Endometrium (tissue), 2 donors: Measurements from ENCODE around the gene DACT2.
"Not testable (repeated sequence)": the region's sequence is repeated elsewhere in the genome, so short reads cannot be mapped to it uniquely, and the experiment has no call there.

Experiments
- FAIRE-seq: peaks from 2 replicates; lab custom pipeline; 2012; peaks lifted over from hg19 to GRCh38; lab: Jason Lieb, UNC
- donor health status: control.
- donor health status: control.

Gene DACT2

DNA sequence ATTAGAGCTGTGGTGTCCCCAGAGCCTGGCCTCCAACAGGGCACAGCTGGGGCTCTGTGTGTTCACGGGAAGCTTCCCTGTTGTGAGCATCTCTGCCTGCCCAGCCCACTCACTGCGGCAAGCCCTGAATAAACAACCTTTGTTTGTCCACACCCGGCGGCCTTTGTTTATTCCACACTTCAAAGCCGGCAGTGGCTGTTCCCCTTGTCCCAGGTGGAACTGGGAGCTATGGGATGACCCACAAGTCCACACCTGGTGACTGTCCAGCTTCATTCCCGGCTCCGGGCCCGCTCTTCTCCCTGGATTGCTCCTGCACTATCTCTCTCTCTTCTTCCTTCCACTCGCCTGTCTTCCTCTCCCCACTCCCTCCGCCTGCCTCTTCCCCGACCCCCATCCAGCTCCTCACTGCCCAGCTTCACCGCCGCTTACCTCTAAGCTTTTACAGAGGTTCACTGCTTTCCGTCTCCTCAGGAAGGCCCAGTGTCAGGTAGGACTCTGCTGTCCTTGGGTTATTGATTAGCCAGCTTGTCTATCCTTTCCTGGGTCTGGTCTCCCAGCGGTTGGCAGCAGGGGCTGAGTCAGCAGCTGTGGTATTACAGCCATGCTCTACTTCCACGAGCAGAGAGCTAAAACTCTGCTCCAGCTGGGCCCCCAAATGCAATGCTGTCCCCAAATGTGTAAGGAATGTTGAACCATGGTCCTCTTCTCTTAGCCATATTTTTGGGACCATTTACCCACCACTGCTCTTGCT, 17.8 kb downstream of the DACT2 start:
- FAIRE-seq: no peak

DNA sequence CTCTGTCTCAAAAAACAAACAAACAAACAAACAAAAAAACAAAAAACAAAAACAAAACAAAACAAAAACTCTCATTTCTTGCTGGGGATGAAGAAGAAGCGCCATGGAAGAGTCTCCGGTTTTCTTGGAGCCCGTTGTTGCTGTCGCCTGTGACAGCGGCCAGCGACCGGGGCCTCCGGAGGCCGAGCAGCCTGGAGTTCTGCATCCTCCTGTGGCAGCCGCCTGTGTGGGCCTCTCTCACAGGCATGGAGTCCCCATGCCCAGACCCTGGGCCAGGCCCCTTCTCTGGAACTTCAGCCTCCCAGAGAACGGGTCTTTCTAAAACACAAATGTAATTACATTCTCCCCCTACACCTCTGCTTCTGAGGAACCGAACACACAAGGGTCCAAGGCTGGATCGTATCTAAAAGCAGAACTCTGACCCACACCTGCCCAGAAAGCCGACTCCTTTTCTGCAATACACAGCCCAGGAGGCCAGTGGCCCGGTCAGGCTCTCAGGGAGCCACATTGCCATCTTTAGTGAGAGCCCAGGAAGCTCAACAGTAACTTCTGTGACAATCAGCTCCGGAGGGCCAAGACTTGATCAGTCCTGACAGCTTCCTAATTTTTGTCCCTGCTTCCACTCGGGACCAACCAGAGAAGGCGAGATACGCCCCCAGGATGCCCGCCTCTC, 18.5 kb downstream of the DACT2 start:
- no peak for FAIRE-seq

DNA sequence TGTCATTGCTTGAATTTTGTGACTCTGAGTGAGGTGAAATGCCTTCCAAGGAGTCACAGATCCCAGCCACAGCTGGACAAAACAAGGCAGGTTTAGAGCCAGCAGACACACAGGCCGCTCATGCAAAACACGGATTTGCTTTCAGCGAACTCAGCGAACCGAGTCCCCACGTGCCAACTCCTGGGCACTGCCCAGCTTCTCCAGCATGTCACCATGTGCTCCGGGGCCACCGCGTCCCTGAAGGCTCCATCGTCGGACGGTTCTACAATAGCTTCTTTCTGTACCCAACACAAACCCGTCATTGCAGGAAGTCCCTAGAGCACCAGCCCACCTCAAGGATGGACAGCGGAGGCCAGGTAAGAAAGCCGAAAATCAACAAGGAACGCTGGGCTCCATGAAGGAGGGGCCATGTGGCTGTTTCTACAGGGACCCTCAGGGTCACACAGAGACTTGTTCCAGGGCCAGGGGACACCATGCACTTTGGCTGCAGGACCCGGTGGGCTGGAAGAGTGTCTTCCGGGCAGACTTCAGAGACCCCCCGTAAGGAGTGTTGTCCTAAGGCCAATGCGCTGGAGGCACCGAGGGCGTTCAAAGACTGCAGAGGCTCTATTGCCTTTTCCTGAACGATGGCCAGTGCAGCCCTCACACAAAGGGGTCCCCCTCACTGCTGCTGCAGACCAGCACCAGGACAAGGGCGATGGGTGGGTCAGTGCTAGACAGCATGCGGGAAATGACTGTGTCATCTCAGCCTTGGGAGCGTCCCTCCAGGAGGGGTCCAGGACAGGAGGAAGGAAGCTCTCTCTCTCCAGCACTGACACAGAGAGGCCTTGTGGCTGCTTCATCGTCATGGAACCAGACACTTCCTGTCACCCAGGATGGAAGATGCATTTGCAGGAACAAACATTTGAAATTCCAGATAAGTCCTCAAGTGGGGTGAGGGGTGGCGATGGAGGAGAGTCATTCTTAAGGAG, 19.8 kb downstream of the DACT2 start:
- FAIRE-seq: no peak

DNA sequence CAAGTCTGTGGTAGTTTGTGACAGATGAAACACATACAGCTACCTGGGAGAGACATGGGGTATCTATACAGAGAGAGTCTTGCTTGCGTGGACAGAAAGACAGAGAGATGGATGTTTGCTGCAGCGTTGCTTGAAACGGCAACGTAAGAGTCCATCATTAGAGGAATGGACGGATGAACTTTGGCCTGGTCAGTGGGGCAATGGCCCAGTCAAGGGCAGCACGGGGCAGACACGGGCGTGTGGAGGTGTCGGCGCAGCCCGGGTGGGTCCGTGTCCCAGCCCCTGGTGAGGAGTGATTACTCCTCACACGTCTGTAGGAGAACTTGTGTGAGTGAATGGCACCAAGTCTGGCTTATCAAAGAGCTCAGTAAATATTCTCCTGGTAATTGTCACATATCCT, 21.9 kb downstream of the DACT2 start:
- FAIRE-seq: no peak

DNA sequence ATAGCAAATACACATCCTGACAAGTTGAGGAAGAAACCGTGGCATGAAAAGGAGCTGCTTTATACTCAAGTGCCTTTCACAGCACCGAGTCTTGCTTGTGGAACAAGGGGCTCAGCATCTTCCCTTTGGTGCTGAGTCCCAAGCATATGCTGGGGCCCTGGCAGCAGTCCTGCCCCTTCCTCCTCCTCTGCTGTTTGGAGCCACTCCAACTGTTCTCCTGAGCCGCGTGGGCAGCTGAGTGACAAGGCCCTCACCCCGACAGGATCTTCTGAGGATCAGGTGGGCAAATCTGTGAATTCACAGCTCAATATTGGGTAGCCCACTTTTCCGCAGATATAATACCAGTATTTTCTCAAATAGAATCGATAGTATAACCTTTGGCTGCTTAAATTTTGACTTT, 24.7 kb downstream of the DACT2 start:
- FAIRE-seq: no peak

DNA sequence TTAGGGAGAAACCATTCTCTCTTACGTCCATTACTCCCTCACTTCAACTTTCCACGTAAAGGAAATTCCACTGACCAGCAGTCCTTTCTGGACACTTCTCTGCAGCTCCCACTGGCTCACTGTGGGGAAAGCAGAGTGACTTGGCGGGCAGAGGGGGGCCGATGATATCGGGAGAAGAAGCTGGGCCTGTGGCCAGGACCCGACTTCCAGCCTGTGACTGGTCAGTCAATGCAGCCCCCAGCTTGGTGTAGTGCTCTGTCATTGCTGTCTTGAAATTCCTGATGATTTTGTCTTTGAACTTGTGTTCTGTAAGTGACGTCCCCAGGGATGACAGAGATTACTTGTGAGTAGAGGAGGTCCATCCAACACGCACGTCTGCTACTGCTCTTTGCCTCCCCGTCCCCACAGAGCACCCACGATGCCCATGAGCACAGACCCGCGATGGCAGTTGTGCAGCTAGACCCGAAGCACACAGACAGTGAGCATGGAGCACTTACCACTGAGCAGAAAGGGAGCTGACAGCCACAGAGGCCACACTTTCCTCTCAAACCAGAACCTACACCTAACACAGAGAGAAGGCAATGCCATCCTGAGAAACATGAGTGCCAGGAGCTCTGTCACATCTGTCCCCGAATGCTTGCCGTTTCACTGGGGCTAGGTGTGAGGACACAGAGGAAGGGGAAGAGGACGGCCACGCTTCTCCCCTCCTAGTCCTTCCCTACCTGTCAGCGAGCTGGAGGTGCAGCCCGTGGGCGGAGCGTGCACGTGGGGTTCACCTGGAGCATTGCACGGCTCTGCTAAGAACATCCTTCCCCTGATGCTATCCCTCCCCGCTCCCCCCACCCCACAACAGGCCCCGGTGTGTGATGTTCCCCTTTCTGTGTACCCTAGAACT, 25.7 kb downstream of the DACT2 start:
- no peak for FAIRE-seq

DNA sequence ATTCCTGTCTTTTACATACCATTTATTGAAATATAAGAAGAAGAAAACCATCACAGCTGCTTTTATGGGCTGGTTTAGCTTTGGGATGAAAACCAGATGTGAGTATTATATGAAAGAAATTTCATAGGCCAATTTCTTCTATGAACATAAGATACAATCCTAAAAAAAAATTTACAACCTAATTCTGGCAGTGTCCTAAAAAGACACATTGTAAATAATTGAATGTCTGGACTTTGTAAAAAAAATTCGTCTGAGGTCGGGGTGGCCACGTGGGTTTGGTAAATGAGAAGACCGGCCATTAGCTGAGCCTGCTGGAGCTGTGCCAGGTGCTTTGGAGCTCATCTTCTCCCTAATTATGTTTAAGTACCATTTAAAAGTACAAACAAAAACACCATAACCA, 26.8 kb downstream of the DACT2 start:
- peak; percentile 96 for FAIRE-seq

DNA sequence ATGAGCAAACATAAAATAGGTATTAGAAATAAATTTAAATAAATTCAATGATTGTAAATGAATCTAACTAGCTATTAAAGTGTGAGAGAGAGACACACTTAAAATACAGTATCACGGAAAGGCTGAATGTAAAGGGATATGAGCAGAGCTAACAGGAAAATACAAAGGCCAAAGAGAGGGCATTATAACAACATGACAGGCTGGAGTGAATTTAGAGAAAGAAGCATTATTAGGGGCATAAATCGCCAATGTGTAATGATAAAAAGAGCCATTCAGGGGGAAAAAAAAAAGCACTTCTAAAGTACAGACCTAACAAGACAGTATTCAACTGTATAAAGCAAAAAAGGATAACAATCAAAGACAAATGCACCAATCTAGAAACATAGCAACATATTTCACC, 28.1 kb downstream of the DACT2 start:
- no peak for FAIRE-seq

DNA sequence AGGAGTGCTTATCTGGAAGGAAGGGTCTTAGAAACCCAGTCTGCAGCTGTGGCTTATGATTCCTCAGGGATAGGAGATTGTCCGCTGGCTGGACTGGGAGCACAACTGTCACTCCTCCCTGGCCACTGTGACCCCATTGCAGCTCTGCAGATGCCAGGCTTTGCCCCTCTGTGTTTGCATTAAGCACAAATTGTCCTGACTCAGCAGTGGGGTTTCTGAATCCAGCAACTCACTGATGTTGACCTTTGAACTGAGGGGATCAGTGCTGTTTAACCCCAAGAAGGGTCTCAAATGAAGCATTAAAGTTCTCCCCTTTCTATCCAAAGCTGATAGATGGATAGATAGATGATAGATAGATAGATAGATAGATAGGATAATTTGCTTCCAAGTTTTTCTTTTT, 29.5 kb downstream of the DACT2 start:
- no peak for FAIRE-seq

DNA sequence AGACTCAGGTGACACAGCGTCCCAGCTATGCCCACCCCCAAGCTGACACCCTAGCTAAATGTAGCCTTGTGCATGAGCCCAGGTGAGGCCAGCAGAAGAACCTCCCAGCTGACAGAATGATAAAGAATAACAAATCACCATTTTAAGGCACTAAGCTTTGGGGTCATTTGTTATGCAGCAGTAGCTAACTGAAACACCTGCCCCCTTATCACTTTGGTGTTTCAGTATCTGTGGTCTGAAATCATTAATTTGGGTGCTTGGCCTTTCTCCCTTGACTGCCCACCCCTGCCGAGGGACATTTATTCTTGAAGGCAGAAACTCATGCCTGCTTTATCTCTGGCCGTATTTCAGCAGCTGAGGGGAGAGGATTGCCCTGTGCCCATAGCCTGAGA, 30.0 kb downstream of the DACT2 start:
- FAIRE-seq: no peak

DNA sequence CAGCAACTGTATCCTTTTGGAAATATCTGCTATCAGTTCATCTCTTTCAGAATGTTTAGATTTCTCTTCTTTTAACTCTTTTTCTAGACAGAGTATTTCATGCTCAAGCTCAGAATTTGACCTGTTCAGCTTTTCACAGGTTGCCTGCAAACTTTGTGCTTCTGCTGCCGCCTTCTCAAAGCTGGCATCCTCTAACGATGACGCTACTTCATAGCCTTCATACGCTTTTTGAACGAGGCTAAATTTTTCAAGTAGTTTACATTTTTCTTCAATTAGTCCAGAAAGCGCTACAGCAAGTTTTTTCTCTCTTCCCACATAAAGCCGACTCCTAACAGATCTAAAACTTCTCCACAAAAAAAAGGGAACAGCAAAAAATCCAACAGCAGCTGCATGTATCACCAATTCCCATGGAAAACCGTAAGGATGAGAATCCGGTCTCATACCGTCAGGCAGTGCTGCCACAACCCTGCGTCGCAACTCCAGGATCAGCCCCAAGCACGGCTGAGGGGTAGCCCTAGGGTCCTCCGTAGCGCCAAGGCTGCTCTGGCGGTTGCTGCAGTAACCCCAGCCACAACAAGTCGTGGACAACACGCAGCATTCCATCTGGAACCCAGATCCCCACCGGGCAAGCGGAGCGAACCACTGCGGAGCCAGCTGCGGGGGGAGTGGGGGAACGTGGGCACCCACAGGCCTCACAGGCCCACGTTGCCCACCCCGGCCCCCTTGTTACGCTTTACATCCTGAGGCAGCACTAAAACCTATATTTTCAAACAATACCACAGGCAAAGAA, 30.6 kb downstream of the DACT2 start:
- FAIRE-seq: peak; percentile 15

DNA sequence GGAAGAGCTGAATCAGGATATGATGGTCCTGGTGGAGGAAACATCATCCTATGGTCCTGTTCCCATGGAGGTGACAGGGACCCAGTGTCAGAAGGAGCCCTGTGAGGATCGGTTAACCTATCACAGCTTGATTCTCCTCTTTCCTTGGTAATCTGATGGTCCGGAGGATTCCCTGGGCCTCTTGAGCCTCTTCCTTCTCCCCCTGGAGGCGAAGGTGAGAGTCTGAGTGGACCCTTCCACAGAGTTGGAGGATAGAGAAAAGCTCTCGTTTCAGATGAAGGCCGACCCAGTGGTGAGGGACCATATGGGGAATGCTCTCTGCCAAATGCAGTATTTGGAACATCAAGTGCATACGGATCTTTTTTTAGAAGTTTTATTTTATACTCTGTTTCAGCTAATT, 32.1 kb downstream of the DACT2 start:
- not testable (repeated sequence) for FAIRE-seq

DNA sequence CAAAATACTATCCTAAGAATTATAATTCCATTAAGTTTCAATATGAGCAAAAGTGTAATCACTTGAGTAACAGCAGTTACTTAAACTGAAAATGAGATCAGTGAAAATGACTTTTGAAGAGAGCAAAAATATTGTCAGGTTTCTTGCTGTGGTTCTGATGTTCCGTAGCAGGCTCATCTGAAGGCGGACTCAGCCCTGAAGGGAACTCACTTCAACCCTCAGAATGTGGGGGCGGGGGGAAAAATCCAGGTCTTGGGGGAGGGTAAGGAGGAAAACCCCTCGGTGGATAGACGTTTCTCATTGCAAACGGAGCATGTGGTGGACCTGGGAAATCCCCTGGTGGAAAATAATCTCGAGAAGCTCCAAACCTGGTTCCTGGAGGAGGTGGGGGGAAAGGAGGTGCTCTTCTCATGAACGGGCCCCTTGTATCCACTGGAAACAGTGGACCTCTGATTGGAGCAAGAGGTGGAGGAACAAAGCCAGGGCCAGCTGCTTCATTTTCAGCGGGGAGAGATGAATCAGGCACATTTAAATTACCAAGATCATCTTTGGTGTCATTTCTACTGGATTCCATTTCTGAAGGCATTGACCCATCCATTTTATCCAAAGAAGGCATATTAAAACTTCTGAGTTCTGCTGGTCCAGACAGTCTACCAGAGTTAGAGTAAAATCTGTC, 32.7 kb downstream of the DACT2 start:
- not testable (repeated sequence) for FAIRE-seq

DNA sequence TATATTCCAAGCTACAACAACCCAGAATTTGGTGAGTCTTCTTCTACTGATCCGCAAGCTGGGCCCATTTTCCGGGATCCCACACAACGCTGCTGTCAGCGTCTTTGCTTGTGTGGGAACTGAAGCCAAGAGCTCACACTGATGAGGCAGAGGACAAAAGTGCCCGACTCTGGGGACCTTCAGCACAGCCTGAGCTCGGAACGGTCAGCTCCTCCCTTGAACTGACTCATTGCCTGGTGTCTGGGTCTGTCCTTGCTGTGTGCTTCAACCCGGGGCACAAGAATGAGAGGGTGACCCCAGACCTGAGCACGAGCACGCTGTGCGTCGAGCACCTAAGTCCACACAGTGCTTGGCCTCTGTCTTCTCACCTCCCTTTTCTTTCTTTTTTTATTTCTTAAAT, 33.5 kb downstream of the DACT2 start:
- no peak for FAIRE-seq

DNA sequence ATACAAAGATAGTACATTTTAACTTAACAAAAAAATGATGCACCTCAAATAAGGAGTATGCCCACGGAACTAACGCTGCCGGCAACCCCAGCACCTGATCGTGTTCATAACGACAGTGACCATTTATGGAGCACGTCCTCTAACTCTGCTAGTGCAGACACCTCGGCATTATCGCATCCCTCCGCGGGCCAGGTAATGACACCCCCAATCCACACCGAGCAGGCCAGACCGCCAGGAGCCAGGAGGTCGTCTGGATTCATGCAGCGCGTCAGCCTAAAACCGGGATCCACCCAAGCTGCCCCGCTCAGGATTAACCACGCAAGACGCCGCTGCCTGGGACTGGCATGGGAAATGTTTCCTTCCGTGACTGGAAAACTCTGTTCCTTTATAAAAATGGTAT, 34.1 kb downstream of the DACT2 start:
- FAIRE-seq: no peak

DNA sequence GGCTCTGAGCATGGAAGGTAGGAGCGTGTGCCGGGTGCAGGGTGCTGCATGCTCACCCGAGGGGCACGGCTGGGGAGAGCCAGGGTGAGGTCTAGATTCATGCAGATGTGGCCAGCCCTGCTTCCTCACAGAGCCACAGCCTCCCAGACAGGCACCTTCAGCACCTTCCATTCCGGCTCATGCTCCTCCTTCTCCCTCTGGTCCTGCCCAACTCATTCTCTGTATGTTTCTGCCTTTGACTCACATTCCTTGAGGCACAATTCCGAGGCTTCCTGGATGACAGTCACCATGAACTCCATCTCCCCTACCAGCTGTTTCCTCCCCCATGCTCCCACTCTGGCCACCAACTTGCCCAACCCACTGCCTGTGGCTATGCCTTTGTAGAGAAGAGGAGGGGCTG, 35.4 kb downstream of the DACT2 start:
- FAIRE-seq: no peak

DNA sequence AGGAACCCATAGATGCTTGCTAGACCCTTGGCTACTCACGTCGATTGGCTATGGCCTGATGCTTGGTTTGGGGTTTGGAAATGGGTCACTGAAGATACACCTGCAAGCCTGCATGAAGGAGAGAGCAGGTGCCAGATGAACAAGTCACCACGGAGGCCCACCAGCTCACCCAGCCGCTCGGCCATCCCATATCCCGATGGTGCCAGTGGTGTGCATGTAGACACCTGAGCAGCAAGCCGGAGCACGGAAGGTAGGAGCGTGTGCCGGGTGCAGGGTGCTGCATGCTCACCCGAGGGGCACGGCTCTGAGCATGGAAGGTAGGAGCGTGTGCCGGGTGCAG, 35.9 kb downstream of the DACT2 start:
- FAIRE-seq: no peak

DNA sequence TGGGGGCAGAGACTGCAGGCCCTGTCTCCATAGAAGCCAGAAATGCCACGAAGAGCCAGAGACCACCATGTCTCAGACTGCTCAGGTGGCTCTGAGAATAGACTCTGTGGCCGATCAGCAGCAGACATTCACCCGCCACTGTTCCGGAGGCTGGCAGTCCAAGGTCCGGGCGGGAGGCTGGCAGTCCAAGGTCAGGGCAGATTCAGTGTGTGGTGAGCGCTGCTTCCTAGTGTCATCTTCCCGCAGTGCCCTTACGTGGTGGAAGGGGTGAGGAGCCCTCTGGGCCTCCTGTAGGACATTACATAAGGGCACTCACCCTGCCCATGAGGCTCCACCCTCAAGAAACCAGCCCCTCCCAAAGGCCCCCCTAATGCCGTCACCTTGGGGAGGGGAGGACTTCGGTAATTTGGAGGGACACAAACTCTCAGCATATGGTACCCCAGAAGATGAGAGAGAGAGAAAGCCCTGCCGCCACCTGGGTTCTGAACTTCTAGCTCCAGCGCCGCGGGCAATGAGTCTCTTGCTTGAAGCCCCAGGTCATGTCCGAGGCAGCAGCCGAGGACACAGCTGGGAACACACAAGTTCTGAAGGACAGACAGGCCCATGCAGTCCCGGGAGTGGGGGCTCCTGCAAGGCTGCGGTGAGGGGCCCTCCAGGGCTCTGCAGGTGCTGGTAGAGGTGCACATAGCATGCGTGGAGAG, 36.4 kb downstream of the DACT2 start:
- FAIRE-seq: no peak

DNA sequence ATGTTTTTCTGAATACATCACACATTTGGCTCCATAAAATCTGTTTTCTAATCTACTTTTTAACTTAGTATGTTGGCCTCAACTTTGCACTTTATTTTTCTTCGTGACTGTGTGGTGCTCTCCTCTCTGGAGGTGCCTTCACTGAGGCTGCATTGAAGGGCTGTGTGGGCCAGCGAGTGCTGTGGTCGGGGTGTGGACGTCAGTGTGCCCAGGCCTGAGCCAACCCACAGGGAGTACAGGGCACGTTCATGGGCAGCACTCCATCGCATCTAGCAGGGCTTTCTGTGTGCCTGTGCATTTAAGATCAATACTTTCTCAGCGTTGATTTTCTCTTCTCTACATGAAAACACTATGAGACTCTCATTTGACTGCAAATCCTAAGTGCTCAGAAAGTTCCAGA, 37.8 kb downstream of the DACT2 start:
- no peak for FAIRE-seq

DNA sequence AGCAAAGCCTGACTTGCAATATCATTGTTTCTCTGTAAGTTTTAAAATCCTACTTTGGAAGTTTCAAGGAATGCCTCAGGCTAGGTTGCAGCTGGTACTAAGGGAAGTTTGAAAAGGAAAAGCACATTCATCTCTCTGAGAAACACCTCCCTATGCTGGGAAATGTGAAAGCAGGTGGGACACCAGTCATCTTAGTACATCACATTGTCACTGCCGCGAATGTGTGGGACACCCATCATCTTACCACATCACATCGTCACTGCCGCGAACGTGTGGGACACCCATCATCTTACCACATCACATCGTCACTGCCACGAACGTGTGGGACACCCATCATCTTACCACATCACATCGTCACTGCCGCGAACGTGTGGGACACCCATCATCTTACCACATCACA, 38.3 kb downstream of the DACT2 start:
- not testable (repeated sequence) for FAIRE-seq
